Tibial artery (tissue), 4 donors: Measurements from ENCODE around the gene SAA2.
A peak's percentile ranks its signal among the peaks of the same experiment; 100 is the strongest.
"Not testable (repeated sequence)": the region's sequence is repeated elsewhere in the genome, so short reads cannot be mapped to it uniquely, and the experiment has no call there.

Experiments
- DNase-seq, 2 donors: peaks; one replicate each; pipeline ENCODE4 v3.0.0-alpha.2; 2019
- H3K27ac ChIP-seq, 2 donors: fragments of 200-600 bp; sonication (generic) in 1 of 2; 1 replicate in 1 of 2; 2 replicates in 1 of 2; pipeline ENCODE4 v1.5.1; 2018 to 2019; ENCODE audit warnings: mild to moderate bottlenecking in 1 of 2
- H3K27me3 ChIP-seq, 2 donors: fragments of 200-600 bp; sonication (generic) in 1 of 2; one replicate each; pipeline versions ENCODE4 v1.5.1 to v1.6.0; 2016 to 2019
- H3K36me3 ChIP-seq, 3 donors: fragments of 200-600 bp; sonication (generic) in 2 of 3; one replicate each; pipeline ENCODE4 v1.5.1; 2016 to 2019; ENCODE audit warnings: mild to moderate bottlenecking in 2 of 3
- H3K4me1 ChIP-seq, 4 donors: fragments of 200-600 bp; sonication (generic) in 2 of 4; 1 replicate in 3 of 4; 2 replicates in 1 of 4; pipeline ENCODE4 v1.5.1; 2016 to 2019
- H3K4me3 ChIP-seq, 2 donors: fragments of 200-600 bp; sonication (generic) in 1 of 2; 1 replicate in 1 of 2; 2 replicates in 1 of 2; pipeline ENCODE4 v1.5.1; 2018 to 2019; ENCODE audit warnings: mild to moderate bottlenecking in 2 of 2
- H3K9me3 ChIP-seq, 3 donors: fragments of 200-600 bp; sonication (generic) in 1 of 3; one replicate each; pipeline ENCODE4 v1.5.1; 2016 to 2019
- CTCF ChIP-seq, 2 experiments: fragments of 200-600 bp in 1 of 2; fragments of 450-650 bp in 1 of 2; IDR thresholded peaks; one replicate each; pipeline ENCODE4 v1.5.1; 2017 to 2019; ENCODE audit warnings: antibody characterized with exemption in 2 of 2, mild to moderate bottlenecking in 1 of 2, moderate library complexity in 1 of 2
- intact Hi-C: fragments of 100-400 bp; cut with DNase I; formaldehyde crosslinking; loops from one replicate; pipeline ENCODE4 v1.15.0; 2023; ENCODE audit warnings: low total_unique reads

Gene SAA2

GRCh38 chr11:18280438-18281045 is 32.1 kb upstream of the SAA2 start:
- intact Hi-C loops: no loop called here
- H3K27ac ChIP-seq: no peak overlapping the region

GRCh38 chr11:18277565-18278271 is 29.2 kb upstream of the SAA2 start:
- Histone ChIP-seq H3K4me1 (no peaks in the 10 kb centered on the region), H3K27ac (no peak overlapping the region), H3K4me3 (no peak overlapping the region), H3K27me3 (no peaks in the 10 kb centered on the region), H3K9me3 (no peaks in the 10 kb centered on the region), H3K36me3 (peaks cover 37 to 71% (median 40%) of the 10 kb centered on the region in 3 donors)
- DNase-seq: peak in 1 of 2 donors; percentile 54
- intact Hi-C loops: no loop called here
- no peak for TF ChIP-seq CTCF (IDR thresholded peaks at IDR 0.05)

More at GRCh38 chr11:18280438-18281045, 32.1 kb upstream of the SAA2 start:
- no peaks in the 10 kb centered on the region for H3K27me3 ChIP-seq
- peaks cover 58 to 87% (median 61%) of the 10 kb centered on the region in 3 donors for H3K36me3 ChIP-seq
- H3K9me3 ChIP-seq: no peaks in the 10 kb centered on the region
- DNase-seq: no peak
- no peak overlapping the region for H3K4me3 ChIP-seq
- H3K4me1 ChIP-seq: no peaks in the 10 kb centered on the region
- TF ChIP-seq CTCF (IDR thresholded peaks at IDR 0.05): no peak

- Histone ChIP-seq H3K4me1 (no peaks in the 10 kb centered on the region), H3K27me3 (no peaks in the 10 kb centered on the region), H3K27ac (no peak overlapping the region), H3K9me3 (no peaks in the 10 kb centered on the region), H3K36me3 (peaks cover 0 to 31% (median 10%) of the 10 kb centered on the region in 3 donors), H3K4me3 (no peak overlapping the region)
- intact Hi-C loops: no loop called here
- TF ChIP-seq CTCF (IDR thresholded peaks at IDR 0.05): no peak
- DNase-seq: no peak
Measured at GRCh38 chr11:18271206-18271605, 22.7 kb upstream of the SAA2 start.

GRCh38 chr11:18270102-18270501 is 21.6 kb upstream of the SAA2 start:
- no peaks in the 10 kb centered on the region for H3K27me3 ChIP-seq
- H3K9me3 ChIP-seq: no peaks in the 10 kb centered on the region
- DNase-seq: no peak
- intact Hi-C loops: no loop called here
- H3K4me3 ChIP-seq: no peak overlapping the region
- TF ChIP-seq CTCF (IDR thresholded peaks at IDR 0.05): no peak
- no peaks in the 10 kb centered on the region for H3K4me1 ChIP-seq
- peaks cover 0 to 22% (median 10%) of the 10 kb centered on the region in 3 donors for H3K36me3 ChIP-seq
- no peak overlapping the region for H3K27ac ChIP-seq

- DNase-seq, H3K4me1 ChIP-seq, H3K27me3 ChIP-seq, H3K27ac ChIP-seq, H3K9me3 ChIP-seq, H3K4me3 ChIP-seq, intact Hi-C loops: not testable (repeated sequence)
- H3K36me3 ChIP-seq: peaks cover 0 to 20% (median 10%) of the 10 kb centered on the region in 3 donors
Measured at GRCh38 chr11:18269252-18269651, 20.8 kb upstream of the SAA2 start.

GRCh38 chr11:18267335-18268133 is 19.1 kb upstream of the SAA2 start:
- H3K27ac ChIP-seq, intact Hi-C loops, H3K27me3 ChIP-seq, DNase-seq, H3K4me3 ChIP-seq, H3K4me1 ChIP-seq, H3K9me3 ChIP-seq: not testable (repeated sequence)
- H3K36me3 ChIP-seq: peaks cover 0 to 13% (median 10%) of the 10 kb centered on the region in 3 donors
